LNCAP (cell line): ENCODE results near the gene ZNF624.

ENCODE experiments used
- TF ChIP-seq, protein P1 (sequence below): fragments of 450-650 bp; IDR thresholded peaks from 2 replicates; pipeline ENCODE4 v1.5.1; 2017; ENCODE audit warnings: mild to moderate bottlenecking

Gene ZNF624

GRCh38 chr17:16649585-16649984, 4.1 kb downstream of the ZNF624 start:
- TF ChIP-seq, protein P1, sequence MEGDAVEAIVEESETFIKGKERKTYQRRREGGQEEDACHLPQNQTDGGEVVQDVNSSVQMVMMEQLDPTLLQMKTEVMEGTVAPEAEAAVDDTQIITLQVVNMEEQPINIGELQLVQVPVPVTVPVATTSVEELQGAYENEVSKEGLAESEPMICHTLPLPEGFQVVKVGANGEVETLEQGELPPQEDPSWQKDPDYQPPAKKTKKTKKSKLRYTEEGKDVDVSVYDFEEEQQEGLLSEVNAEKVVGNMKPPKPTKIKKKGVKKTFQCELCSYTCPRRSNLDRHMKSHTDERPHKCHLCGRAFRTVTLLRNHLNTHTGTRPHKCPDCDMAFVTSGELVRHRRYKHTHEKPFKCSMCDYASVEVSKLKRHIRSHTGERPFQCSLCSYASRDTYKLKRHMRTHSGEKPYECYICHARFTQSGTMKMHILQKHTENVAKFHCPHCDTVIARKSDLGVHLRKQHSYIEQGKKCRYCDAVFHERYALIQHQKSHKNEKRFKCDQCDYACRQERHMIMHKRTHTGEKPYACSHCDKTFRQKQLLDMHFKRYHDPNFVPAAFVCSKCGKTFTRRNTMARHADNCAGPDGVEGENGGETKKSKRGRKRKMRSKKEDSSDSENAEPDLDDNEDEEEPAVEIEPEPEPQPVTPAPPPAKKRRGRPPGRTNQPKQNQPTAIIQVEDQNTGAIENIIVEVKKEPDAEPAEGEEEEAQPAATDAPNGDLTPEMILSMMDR, result no peak

DNA sequence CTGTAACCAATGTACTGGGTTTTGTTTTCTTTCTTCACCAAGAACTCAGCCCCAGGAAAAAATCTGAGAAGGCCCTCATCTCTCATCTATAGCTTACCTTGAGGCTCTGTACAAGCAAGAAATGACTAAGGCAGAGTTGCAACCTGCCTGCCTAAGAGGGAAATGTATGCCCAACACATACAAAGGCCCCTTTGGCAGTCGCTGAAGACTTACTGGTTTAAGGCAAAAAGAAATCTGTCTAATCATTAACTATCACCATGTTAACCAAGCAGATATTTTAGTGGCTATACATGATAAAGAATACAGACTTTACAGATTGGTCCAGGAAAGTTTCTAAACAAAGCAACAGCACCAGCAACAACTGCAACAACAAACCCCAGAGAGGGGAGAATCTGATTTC, 14.2 kb downstream of the ZNF624 start:
- TF ChIP-seq, protein P1, result no peak

DNA sequence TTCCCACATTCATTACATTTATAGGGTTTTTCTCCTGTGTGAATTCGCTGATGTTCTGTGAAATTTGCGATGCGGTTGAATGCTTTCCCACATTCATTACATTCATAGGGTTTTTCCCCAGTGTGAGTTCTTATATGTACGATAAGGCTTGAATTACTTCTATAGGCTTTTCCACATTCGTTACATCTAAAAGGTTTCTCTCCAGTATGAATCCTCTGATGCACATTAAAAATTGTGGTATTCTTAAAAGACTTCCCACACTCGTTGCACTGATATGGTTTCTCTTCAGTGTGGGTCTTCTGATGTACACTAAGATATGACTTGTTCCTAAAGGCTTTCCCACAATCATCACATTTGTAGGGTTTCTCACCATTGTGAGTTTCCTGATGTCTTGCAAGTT, 30.4 kb downstream of the ZNF624 start:
- TF ChIP-seq, protein P1, result no peak

- TF ChIP-seq, protein P1, result no peak
Measured at GRCh38 chr17:16622540-16623277, 30.9 kb downstream of the ZNF624 start.

DNA sequence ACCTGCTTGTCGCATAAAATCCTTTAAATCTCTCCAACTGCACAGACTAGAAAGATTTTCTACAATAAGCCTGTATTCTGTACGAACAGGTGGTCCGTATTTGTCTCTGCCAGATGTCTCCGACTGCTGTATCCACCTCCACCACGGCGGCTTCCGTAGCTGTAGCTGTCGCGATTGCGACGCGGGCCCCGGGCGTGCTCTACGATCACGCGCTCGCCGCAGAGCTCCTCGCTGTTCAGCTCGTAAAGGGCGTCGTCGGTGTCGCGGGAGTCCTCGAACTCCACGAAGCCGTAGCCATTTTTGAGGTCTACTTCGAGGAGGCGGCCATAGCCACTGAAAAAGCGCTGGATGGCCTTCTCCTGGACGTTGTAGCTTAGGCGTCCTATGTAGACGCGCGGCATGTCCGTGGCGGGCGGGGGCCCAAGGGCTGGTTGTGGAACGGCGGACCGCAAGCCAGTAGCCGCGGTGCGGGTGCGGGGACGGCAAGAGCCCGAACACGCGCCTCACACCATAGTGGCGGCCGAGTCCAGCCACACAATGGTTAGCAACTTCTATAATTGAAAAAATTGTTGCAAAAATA, 36.1 kb downstream of the ZNF624 start:
- TF ChIP-seq, protein P1, result no peak

DNA sequence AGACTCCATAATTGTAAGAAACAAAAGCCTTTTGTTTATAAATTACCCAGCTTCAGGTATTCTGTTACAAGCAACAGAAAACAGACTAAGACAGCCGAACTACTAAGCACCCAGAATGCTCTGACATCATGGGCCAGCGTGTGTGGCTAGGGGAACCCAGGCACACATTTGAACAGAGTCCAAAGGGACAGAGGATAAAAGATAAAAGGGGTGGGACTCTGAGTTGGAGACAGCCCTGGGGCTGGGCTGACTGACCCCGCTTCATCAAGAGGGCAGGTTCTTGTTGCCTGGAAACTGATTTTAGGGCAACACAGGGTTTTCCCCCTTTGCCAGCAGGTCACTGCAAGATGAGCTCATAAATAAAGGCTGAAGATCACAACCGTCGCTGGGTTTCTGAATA, 54.1 kb downstream of the ZNF624 start:
- TF ChIP-seq, protein P1, result no peak

DNA sequence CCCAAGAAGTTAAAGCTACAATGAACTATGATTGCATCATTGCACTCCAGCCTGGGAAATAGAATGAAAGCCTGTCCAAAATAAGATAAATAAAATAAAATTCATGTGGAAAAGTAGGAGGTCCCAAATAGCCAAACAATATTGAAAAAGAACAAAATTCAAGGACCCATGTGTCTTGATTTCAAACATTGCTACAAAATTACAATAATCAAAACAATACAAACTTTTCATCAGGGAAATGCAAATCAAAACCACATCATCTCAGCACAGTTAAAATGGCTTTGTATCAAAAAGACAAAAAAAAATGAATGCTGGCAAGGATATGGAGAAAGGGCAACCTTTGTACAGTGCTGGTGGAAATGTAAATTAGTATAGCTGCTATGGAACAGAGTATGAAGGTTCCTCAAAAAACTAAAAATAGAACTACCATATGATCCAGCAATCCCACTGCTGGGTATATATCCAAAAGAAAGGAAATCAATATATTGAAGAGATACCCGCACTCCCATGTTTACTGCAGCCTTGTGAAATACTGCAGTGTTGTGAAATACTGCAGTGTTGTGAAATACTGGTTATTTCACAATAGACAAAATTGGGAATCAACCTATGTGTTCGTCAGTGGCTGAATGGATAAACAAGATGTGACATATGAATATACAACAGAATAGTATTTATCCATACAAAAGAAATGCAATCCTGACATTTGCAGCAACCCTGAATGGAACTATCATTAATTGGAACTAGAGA, 60.1 kb downstream of the ZNF624 start:
- TF ChIP-seq, protein P1, result no peak
